Liver (tissue), 9 donors: ENCODE measurements around the gene BIK. TPM values are rescaled to one million over a fixed set of nuclear protein-coding genes. Genes with fewer than 3 reads are reported as not detected.

Source experiments
- DNase-seq: peaks from one replicate; pipeline ENCODE4 v3.0.0-alpha.2; 2017; ENCODE audit warnings: low spot score
- H3K27ac ChIP-seq, 2 donors: one replicate each; pipeline ENCODE4 v1.7.0; 2013; ENCODE audit warnings: inconsistent platforms in 2 of 2, low read length in 2 of 2, control low read depth in 1 of 2, low read depth in 1 of 2, mild to moderate bottlenecking in 1 of 2
- H3K27me3 ChIP-seq, 4 donors: one replicate each; pipeline versions ENCODE4 v1.6.1 to v1.7.0; 2013; ENCODE audit warnings: low read length in 3 of 4, inconsistent platforms in 1 of 4, mild to moderate bottlenecking in 1 of 4, moderate library complexity in 1 of 4; ENCODE audit not compliant: control insufficient read depth in 4 of 4, insufficient read depth in 4 of 4
- H3K36me3 ChIP-seq, 4 donors: one replicate each; pipeline versions ENCODE4 v1.6.1 to v1.7.0; 2013; ENCODE audit warnings: low read length in 3 of 4, mild to moderate bottlenecking in 3 of 4, low read depth in 1 of 4, moderate library complexity in 1 of 4; ENCODE audit not compliant: control insufficient read depth in 4 of 4, insufficient read depth in 3 of 4
- H3K4me1 ChIP-seq, 4 donors: one replicate each; pipeline versions ENCODE4 v1.6.1 to v1.7.0; 2013; ENCODE audit warnings: low read length in 3 of 4, mild to moderate bottlenecking in 3 of 4, moderate library complexity in 1 of 4; ENCODE audit not compliant: control insufficient read depth in 4 of 4, insufficient read depth in 4 of 4
- H3K4me3 ChIP-seq, 3 donors: one replicate each; pipeline versions ENCODE4 v1.6.1 to v1.7.0; 2013; ENCODE audit warnings: low read length in 3 of 3, control low read depth in 1 of 3, low read depth in 1 of 3, mild to moderate bottlenecking in 1 of 3
- H3K9ac ChIP-seq, 2 donors: one replicate each; pipeline ENCODE4 v1.7.0; 2013; ENCODE audit warnings: low read length in 2 of 2, mild to moderate bottlenecking in 2 of 2, moderate library complexity in 2 of 2, control low read depth in 1 of 2, low read depth in 1 of 2
- H3K9me3 ChIP-seq, 4 donors: one replicate each; pipeline versions ENCODE4 v1.6.1 to v1.7.0; 2013; ENCODE audit warnings: low read length in 3 of 4; ENCODE audit not compliant: control insufficient read depth in 4 of 4
- ATF3 ChIP-seq: IDR thresholded peaks from 2 replicates; pipeline ENCODE4 v1.6.1; 2016; ENCODE audit warnings: antibody characterized with exemption
- CTCF ChIP-seq: fragments of 150-350 bp; IDR thresholded peaks from 2 replicates; pipeline ENCODE4 v1.5.1; 2017; ENCODE audit warnings: improper control_type of control experiment, low read depth, low read length; ENCODE audit not compliant: missing input control
- EGR1 ChIP-seq, 2 donors: IDR thresholded peaks; 2 replicates each; pipeline ENCODE4 v1.6.1; 2016 to 2018; ENCODE audit warnings: antibody characterized with exemption in 2 of 2, low read depth in 2 of 2
- FOXA1 ChIP-seq: IDR thresholded peaks from 2 replicates; pipeline ENCODE4 v1.6.1; 2016; ENCODE audit warnings: antibody characterized with exemption
- FOXA2 ChIP-seq: IDR thresholded peaks from 2 replicates; pipeline ENCODE4 v1.6.1; 2016; ENCODE audit warnings: antibody characterized with exemption
- GABPA ChIP-seq, 2 donors: IDR thresholded peaks in 1 of 2; conservative IDR thresholded peaks in 1 of 2; 2 replicates each; pipeline ENCODE4 v1.6.1; 2016; ENCODE audit warnings: antibody characterized with exemption in 2 of 2, mild to moderate bottlenecking in 1 of 2, moderate library complexity in 1 of 2
- HNF4A ChIP-seq, 2 donors: conservative IDR thresholded peaks; 2 replicates each; pipeline ENCODE4 v1.6.1; 2016; ENCODE audit warnings: antibody characterized with exemption in 2 of 2, mild to moderate bottlenecking in 2 of 2
- HNF4G ChIP-seq: IDR thresholded peaks from 2 replicates; pipeline ENCODE4 v1.6.1; 2016; ENCODE audit warnings: antibody characterized with exemption
- JUND ChIP-seq, 2 donors: IDR thresholded peaks; 2 replicates each; pipeline ENCODE4 v1.6.1; 2016; ENCODE audit warnings: antibody characterized with exemption in 2 of 2
- MAX ChIP-seq: IDR thresholded peaks from 2 replicates; pipeline ENCODE4 v1.6.1; 2016; ENCODE audit warnings: antibody characterized with exemption
- NR2F2 ChIP-seq: IDR thresholded peaks from 2 replicates; pipeline ENCODE4 v1.6.1; 2016; ENCODE audit warnings: antibody characterized with exemption
- RAD21 ChIP-seq, 2 donors: IDR thresholded peaks; 2 replicates each; pipeline ENCODE4 v1.6.1; 2016; ENCODE audit warnings: antibody characterized with exemption in 2 of 2, mild to moderate bottlenecking in 2 of 2
- REST ChIP-seq: IDR thresholded peaks from 2 replicates; pipeline ENCODE4 v1.6.1; 2016; ENCODE audit warnings: antibody characterized with exemption, mild to moderate bottlenecking
- RXRA ChIP-seq, 2 donors: IDR thresholded peaks; 2 replicates each; pipeline ENCODE4 v1.6.1; 2017 to 2018; ENCODE audit warnings: antibody characterized with exemption in 2 of 2, mild to moderate bottlenecking in 1 of 2
- SP1 ChIP-seq: IDR thresholded peaks from 2 replicates; pipeline ENCODE4 v1.6.1; 2018; ENCODE audit warnings: antibody characterized with exemption, mild to moderate bottlenecking
- TAF1 ChIP-seq: conservative IDR thresholded peaks from 2 replicates; pipeline ENCODE4 v1.6.1; 2016; ENCODE audit warnings: antibody characterized with exemption, mild to moderate bottlenecking
- ZBTB33 ChIP-seq: IDR thresholded peaks from 2 replicates; pipeline ENCODE4 v1.6.1; 2016; ENCODE audit warnings: antibody characterized with exemption
- WGBS: extraction: QIAGEN DNeasy Blood & Tissue Kit; methylation state at CpG from one replicate; pipeline ENCODE4 v1.1.7; 2013; 5-methylcytosine and 5-hydroxymethylcytosine counted together
- polyA plus RNA-seq, 2 donors: library from polyadenylated mRNA; stranded (reverse) in 1 of 2; unstranded in 1 of 2; fragments of 200-250 nt in 1 of 2; fragments of >200 nt in 1 of 2; fragmentation: Nextera tagmentation in 1 of 2; extraction: Ambion mirVana in 1 of 2; gene quantifications; one replicate each; pipeline versions ENCODE4 v1.2.1 to v1.2.3, GENCODE V29; 2013 to 2015
- total RNA-seq, 2 donors: library from RNA; depleted of rRNA; stranded (reverse); fragments of >200 nt; gene quantifications; one replicate each; pipeline ENCODE4 v1.2.3, GENCODE V29; 2014
- donor health status: healthy.
- donor health status: healthy.
- donor health status: healthy.
- donor health status: healthy.
- donor health status: healthy.

Gene BIK
- total and polyA plus RNA-seq, 4 donors, result 0.23 to 0.89 (median 0.33) TPM; not detected in 1

- TF ChIP-seq RXRA (IDR thresholded peaks at IDR 0.05) (no peak), JUND (IDR thresholded peaks at IDR 0.05) (no peak), FOXA1 (no peak), NR2F2 (no peak), SP1 (no peak), CTCF (no peak), EGR1 (IDR thresholded peaks at IDR 0.05; ENCODE audit: low read depth in 2 of 2) (no peak), MAX (no peak), ATF3 (no peak), GABPA (IDR thresholded peaks at IDR 0.05 in 1 of 2, conservative IDR thresholded peaks at IDR 0.05 in 1 of 2) (no peak), ZBTB33 (no peak)
- WGBS, result 92% methylated on average over 9 of the region's 9 CpGs
- H3K9ac ChIP-seq, result no peak overlapping the region
- no peaks in the 10 kb centered on the region for H3K9me3 ChIP-seq
- no peaks in the 10 kb centered on the region for H3K4me1 ChIP-seq
- DNase-seq, result no peak
- no peak overlapping the region for H3K4me3 ChIP-seq
- H3K27ac ChIP-seq, result no peak overlapping the region
- no peaks in the 10 kb centered on the region for H3K27me3 ChIP-seq
- peaks cover 21 to 67% (median 26%) of the 10 kb centered on the region in 4 donors for H3K36me3 ChIP-seq
Measured at GRCh38 chr22:43174941-43175531, 64.5 kb downstream of the BIK start.

GRCh38 chr22:43176090-43176489 lies 65.5 kb downstream of the BIK start:
- Histone ChIP-seq H3K36me3 (peaks cover 20 to 64% (median 26%) of the 10 kb centered on the region in 4 donors), H3K27me3 (no peaks in the 10 kb centered on the region), H3K9ac (no peak overlapping the region), H3K4me1 (no peaks in the 10 kb centered on the region), H3K9me3 (no peaks in the 10 kb centered on the region), H3K27ac (no peak overlapping the region), H3K4me3 (no peak overlapping the region)
- WGBS, result 85% methylated on average over 15 of the region's 15 CpGs
- no peak for DNase-seq
- TF ChIP-seq CTCF, result no peak
- TF ChIP-seq RXRA (IDR thresholded peaks at IDR 0.05), result no peak
- no peak for TF ChIP-seq GABPA (IDR thresholded peaks at IDR 0.05 in 1 of 2, conservative IDR thresholded peaks at IDR 0.05 in 1 of 2)
- TF ChIP-seq FOXA2, result no peak
- no peak for TF ChIP-seq FOXA1
- no peak for TF ChIP-seq RAD21 (IDR thresholded peaks at IDR 0.05)
- TF ChIP-seq REST, result no peak
- TF ChIP-seq EGR1 (IDR thresholded peaks at IDR 0.05; ENCODE audit: low read depth in 2 of 2), result no peak
- TF ChIP-seq ATF3, result no peak
- no peak for TF ChIP-seq SP1
- TF ChIP-seq HNF4G, result no peak
- no peak for TF ChIP-seq NR2F2
- no peak for TF ChIP-seq MAX
- TF ChIP-seq TAF1, result no peak
- no peak for TF ChIP-seq JUND (IDR thresholded peaks at IDR 0.05)
- TF ChIP-seq HNF4A (conservative IDR thresholded peaks at IDR 0.05), result no peak
- no peak for TF ChIP-seq ZBTB33
